ENCODE data around the gene CALR3.

- TF ChIP-seq CTCF (IDR thresholded peaks at IDR 0.05 in 4 of 5, conservative IDR thresholded peaks at IDR 0.05 in 1 of 5) (peak in 1 of 5 experiments; percentile 29), POLR2A (IDR thresholded peaks at IDR 0.05) (peak; percentile 79 to 87)
Observed at GRCh38 chr19:16461630-16462051, 34.3 kb downstream of the CALR3 start.

Data from gastrocnemius medialis (tissue), 4 donors.